HG03520 (cell line): ENCODE results near the gene CIB2.

ENCODE experiments used
- ATAC-seq: cut with Tn5 transposase; IDR thresholded peaks from one replicate; pipeline ENCODE4 v1.9.1; 2021; ENCODE audit warnings: mild to moderate bottlenecking, moderate library complexity; ENCODE audit not compliant: unreplicated experiment

Gene CIB2

DNA sequence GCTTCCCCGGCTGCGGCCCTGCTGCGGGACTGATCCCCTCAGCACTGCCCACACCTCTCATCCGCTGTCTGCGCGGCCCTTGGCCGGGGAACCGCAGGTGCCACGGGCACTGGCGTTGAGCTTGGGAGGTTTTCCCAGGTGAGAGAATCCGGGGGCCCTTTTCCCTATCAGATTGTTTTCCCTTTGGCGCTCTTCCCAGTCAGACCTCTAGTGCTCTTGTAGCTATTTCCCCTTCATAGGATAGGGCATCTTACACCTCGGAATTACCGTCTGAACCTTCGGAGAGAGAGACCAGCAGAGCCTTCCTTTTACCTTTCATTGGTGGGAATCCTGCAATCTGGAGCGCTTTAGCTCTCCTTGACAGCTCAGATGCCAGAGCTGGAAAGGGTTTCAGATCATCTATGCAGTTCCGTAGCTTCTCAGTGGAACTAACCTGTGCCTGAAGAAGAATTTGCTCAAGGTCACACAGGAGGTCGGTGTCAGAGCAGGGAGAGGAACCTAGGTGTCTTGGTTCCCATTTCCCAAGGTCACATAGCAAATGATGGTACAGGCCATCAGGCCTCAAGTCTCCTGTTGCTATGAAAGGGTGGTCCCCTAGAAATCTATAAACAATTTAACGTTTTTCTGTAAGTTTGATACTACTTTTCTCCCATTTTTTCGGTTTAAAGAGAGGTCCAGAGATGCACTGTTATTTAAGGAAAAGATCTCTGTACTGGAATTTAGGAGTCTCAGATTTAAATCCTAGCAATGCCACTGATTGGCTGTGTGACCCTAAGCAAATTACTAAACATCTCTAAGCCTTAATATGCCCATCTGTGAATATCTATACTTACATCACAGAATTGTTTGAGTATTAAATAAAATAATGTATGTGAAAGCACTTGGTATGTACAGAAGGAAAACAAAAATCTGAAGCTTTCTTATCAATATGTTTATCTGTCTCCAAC, 18.8 kb upstream of the CIB2 start:
- no peak for ATAC-seq

DNA sequence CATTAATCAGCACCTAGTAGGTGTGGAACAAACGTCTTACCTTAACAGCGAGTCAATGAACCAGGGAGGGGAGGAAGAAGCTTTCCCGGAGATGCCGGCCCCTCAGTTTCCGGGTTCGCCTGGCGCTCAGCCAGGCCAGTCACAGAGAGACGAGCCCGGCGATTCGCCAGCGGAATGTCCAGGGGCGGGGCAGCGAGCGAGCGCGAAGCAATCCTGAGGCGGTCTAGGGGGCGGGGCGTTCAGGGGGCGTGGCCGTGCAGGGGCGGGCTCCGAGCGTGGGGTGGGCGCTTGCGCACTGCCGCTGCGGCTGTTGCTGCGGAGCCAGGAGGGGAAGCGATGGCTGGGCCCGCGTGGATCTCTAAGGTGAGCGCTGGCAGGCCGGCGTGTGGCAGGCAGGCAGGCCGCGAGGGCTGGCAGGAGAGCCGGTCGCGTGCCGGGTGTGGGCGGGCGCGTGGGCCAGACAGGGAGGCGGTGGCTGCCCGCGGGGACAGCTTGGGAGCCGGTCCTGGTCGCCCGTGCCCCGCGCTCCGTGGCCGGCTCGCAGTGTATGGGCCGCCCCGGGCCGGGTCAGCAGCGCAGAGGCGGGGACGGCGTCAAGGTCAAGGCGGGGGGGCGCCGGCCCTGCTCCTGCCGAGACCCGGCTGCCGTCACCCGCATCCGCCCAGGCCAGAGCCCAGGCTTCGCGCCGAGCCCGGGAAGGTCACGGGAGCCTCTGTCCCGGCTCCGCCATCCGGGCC, 18.0 kb upstream of the CIB2 start, which contains the start of gene IDH3A:
Gene IDH3A (plus strand): TSS at position 295 of the 737 bp plus-strand sequence. CDS start 42 bp downstream, at position 337.
- peak; percentile 85 for ATAC-seq

DNA sequence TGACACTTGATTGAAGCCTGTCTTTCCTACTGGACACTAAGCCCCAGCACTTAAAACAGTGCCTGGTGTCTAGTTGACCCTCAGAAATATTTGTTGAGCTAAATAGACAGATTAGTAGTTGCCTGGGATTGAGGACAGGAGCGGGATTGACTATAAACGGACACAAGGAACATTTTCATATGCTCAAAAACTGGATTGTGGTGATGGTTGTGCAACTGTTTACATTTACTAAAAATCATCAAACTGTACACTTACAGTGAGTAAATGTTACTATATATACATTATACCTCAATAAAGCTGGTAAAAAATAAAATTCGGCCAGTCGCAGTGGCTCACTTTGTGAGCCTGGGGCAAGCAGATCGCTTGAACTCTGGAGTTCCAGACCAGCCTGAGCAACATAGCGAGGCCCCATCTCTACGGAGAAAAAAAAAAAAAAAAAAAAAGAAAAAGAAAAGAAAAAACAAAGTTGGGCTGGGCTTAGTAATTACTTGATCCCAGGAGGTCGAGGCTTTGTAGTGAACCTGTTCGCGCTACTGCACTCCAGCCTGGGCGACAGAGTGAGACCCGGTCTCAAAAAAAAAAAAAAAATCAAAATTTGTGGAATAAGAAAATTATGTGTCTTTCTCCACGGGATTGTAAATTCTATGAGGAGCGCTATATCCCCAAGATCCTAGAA, 17.3 kb upstream of the CIB2 start:
- no peak for ATAC-seq

DNA sequence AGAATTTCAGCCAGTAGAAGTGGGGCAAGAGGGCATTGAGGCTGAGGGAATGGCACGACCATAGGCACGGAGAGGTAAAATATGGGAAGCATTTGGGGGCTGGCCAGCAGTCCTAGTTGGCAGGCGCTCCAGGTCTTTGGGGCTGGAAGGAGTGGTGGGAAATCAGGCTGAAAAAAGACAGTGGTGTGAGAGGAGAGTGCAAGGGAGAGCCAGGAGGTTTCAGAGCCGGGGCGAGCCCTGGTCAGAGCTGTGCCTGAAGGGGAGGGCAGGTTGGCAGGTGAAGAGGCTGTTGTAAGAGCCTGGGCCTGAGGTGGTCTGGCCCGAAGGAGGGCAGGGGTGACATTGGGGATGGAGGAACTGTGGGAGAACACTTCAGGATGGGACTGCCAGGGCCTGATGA, 16.3 kb upstream of the CIB2 start:
- no peak for ATAC-seq

DNA sequence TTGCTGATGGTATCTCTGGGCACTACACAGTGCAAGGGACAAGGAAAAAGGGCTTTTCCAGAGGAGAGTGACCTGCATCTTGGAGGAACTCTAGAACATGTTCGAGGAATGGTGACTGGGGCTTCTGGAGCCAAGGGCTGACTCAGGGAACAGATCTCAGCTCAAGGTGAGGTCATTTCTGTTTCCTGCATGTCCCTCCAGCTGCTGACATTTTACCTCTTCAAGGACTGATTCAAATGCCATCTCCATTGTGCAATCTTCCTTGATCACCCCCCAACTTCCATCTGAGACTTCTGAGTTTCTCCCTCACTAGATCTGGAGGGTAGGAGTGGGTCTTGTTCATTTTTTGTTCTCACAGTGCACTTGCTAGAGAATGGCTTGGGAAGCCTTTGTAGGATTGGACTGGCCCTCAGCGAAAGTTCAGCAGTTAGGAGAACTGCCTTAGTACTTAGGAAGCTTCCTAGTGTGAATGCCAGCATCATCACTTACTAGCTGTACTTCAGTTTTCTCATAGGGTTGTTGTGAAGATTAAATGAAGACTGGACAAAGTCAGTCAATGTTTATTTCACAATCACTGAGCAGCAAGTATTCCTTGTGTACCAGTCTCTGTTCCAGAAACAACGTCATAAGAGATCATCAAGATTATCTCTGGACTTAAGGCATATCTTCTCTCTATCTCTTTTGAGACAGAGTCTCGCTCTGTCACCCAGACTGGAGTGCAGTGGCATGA, 15.3 kb upstream of the CIB2 start:
- no peak for ATAC-seq

DNA sequence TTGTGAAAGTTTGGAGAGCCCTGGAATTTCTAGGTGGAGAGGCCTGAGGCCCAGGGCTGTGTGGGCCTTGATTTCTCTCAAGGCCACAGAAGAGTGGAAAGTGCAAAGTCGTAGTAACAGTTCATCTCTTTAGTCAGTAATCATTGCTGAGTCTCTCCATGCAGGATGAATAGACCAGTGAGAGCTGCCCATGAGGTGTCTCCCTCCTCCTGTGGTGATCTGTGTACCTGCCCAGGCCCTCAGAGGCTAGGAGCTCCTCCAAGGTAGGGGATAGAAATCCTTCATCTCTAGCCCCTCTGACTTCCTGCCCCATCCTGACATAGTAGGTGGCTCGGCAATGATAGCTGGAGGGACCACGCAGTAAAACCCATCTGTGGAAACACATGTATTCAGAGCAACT, 11.1 kb upstream of the CIB2 start:
- no peak for ATAC-seq

DNA sequence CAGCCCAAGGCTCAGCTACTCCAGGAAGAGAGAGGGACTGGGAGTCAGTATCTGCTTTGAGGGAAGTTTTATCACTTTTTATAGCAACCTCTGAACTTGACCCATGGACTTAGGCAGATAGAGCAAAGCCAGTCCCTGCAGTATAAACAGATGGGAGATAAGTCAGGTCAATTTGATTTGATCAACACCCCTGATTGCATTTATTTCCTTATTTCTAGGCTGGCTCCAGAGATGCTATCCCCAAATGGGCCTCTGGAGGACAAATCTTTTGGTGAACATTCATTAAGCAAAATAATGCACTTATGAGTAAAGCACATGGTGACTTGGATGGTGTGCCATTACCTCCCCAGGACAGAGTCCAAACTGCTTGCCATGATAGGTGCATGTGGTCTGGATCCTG, 9.0 kb upstream of the CIB2 start:
- no peak for ATAC-seq

DNA sequence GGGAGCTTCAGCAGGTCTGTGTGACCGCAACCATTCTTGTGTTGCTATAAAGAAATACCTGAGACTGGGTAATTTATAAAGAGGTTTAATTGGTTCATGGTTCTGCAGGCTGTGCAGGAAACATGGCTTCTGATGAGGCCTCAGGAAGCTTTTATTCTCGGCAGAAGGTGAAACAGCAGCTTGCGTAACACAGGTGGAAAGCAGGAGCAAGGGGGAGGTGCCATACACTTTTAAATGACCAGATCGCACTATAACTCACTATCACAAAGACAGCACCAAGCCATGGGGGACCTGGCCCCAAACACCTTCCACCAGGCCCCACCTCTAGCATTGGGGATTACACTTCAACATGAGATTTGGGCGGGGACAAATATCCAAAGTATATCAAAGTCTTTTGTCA, 8.3 kb upstream of the CIB2 start:
- ATAC-seq, result no peak

DNA sequence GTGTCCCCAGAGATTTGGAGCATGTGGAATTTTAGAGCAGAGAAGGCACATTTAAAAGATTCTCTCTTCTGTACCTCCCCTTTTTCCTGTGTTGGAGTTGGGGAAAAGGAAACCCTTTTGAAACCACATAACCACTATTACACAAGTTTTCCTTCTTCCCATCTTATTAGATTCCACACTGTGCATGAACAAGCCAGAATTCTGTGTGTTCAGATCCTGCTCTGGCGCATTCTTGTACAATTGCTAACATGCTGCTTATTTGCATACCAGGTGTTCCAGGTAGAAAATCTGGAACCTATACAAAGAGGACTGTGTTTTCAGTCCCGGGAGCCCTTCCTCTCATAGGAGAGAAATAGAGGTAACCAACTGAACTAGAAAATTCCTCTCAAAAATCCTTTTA, 2.6 kb upstream of the CIB2 start:
- ATAC-seq, result no peak

DNA sequence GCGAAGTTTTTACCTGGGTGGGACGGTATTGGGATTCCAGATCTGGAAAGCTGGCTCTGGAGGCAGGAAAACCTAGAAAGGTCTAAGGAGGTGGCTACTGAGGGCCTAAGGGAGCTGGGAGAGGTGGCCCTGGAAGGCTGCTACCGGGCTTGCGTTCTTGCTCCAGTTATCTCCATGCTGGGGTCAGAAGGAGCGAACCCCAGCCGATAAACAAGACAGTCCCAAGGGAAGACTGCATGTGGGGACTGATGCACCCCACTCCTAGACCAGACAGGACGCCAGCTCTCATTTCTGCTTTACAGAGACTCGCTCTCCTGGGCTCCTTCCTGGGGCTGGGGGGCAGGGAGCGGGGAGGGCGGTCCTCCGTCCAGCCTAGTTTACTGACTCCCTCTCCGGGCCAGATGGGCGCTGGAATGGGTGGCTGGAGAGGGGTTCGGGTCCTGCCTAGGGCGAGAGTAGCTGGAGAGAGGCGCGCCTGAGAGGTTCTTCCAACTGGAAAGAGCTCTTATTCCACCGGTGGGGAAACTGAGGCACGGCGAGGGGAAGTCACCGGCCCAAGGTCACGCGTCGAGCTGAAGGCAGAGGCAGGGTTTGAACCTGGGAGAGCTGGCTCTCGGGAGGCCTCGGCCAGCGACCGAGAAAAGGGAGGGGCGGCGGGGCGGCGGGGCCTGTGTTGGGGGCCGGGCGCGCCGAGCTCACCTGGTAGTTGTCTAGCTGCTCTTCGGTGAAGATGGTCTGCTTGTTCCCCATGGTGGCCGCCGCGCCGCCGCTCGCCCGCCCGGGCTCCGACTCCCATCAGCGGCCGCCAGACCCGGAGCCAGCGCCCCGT, 565 bp downstream of the CIB2 start:
- ATAC-seq, result peak; percentile 24

DNA sequence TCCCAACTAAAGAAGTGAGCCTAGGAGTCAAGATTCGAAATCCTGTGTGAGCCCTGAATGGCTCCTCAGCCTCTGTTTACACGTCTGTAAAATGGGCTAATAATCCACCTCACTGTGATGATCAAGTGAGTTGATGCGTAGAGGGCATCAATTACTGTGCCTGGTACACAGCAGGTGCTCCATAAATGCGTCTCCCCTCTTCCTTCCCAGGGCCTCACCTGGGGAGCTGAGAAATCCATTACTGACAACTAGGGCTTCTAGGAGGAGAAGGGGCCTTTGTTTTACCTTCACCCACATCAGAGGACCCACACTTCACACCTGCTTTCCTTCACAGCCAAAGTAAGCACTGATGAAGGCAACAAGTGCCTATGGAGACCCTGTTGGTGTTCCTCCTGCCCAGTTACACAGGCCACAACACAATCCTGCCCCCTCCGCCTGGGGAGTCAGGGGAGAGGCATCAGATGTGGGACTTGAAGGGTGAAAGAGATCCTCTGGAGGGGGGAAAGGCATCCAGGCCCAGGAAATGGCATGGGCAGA, 1.4 kb downstream of the CIB2 start:
- ATAC-seq, result no peak

DNA sequence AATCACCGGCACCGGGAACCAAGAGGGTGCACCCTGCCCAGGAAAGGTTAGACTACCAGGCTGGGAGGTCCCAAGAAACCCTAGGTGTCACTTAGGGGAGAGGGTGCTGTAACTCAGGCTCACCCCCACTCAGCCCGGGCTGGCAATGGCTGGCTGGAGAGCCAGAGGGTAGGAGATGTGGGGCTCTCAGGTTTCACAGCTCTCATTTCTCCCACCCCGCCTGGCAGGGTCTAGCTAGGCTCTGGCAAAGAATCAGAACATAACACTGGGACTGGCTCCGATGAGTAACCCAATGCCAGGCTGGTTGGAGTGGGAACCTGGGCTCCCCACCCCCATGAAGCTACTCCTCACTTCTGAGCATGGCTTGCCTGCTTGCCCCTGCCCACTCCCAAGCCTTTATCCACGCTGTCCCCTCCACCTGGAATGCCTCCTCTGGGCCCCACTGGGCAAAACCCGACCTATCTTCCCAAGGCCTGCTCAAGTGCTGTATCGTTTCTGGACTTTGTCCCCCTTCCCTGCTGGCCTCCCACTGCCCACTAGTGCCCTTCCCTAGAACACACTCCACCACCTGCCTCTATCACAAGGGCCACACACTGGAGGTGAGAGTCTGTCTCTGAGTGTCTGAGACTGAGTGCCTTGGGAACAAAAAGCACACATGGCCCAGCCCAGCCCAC, 2.0 kb downstream of the CIB2 start:
- no peak for ATAC-seq

DNA sequence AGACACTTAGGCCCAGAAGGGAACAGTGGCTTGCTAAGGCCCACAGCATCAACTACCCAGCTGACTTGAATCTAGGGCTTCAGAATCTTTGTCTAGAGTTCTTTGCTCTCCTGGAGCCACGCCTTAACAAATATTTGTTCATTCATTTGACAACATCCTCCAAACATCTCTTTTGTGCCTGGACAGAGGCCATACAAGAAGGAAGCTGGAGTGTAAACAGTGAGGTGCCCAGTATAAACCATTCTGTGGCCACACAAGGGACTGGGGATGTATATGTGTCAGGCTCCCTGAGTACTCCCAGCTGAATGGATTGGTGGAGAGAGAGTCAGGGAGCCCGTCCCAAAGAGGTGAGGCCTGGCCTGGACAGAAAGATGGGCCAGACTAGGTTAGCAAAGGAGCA, 3.4 kb downstream of the CIB2 start:
- ATAC-seq, result no peak

DNA sequence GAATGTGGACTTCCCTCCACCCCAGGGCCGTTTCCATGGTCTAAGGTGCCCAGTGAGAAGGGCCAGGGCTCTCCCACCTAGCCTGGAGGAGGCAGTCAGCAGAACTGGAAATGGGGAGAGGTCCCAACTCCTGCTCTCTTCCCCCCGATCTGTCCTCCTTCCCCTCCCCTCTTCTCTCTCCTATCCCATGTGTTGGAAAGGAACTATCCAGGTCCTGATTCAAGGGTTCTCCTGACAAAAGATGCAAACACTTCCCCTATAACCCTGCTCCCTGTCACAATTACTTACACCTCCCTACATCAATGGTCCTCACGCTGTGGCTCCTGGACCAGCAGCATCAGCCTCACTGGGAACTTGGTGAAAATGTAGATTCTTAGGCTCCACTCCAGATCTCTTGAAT, 6.0 kb downstream of the CIB2 start:
- no peak for ATAC-seq

DNA sequence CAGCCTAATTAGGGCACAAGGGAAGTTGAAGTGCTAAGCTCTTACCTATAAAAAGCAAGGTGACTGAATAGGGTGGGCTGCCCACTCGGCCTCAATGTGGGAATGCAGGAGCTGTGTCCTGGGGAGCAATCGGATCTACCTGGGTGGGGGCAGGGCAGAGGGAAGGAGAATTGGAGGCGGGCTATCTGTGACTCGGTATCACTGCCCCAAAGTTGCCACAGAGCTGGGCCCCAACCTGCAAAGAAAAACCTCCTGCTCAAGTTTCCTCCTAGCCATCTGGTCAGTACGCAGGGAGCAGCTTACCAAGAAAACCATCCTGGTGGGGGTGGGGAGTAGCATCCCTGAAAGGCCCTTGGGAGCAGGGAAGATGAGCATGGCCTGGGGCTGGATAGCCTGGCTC, 10.7 kb downstream of the CIB2 start:
- ATAC-seq, result no peak

DNA sequence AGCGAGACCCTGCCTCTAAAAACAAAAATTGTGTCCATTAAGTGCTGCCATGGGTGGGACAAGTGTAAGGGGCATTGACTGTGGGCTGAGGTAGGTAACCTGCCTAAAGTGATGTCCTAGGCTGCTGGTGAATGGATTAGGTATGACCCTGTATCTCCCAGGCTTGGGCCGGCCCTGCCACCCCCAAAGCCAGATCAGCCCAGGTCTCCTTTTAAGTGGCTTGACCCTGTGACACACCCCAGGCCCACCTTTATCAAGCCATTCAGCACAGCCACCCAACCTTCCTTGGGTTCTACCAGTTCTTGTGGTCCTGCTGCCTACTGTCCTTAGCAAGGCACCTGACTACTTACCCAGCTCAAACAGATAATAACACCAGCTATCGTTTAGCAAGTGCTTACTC, 18.7 kb downstream of the CIB2 start:
- ATAC-seq, result no peak

DNA sequence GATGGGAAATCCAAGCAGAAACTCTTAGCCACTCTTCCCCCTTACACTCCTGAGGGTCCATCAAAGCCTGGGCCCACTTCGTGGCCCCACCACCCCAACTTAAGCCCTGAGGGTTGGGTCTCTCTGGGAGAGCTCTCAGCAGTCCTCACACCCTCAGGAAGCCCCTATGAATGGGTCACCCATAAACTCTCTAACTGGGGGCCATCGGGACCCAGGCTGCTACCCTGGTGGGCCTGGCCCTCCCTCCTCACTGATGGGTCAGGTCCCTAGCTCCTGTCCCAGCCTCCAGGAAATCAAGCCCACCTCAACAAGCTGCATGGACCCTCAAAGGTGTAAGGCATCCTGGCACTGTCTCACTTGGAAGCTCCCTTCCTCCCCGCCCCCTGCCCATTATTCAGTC, 19.5 kb downstream of the CIB2 start:
- no peak for ATAC-seq

DNA sequence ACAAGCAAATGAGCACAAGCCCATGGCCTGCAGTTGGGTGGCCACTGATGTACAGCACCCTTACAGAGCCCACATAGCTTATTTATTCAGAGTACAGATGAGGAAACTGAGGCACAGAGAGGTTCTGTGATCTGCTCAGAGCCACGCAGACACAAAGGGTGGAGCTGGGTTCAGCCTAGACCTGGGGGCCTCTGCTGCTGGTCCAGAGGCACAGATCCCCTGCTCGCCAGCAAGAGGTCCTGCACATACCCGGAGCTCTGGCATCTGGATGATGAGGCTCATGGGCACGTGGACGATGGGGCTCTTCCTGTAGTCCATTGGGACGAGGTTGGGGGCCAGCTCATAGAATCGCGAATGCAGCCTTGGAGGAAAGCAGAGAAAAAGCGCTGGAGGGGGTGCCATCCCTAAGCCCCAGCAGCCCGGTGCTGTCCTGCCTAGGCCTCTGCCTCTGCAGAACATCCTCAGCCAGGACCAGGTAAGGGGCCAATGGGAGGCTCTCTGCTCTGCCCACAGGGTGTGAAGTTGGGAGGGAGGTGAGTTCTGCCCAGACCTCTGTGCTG, 20.2 kb downstream of the CIB2 start:
- no peak for ATAC-seq

DNA sequence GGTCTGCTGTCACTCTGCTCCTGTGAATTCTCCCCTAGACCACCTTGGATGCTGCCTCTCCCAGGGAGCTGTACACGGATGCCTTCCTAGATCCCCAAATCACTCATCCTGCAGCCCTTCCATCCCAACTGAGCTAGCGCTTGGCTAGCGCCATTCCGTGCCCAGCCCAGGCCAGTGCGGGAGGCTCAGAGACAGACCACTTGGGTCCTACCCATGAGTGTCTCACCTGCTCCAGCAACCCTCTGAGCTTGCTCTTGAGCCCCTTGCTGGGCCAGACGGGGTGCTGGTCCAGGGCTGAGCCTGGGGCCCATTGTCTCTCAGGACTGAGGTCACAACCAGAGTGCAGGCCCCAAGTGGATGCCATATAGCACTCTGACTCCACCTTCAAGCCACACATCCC, 21.1 kb downstream of the CIB2 start:
- no peak for ATAC-seq
